ENCODE data around the gene TERT.
"Not testable (repeated sequence)": the region's sequence is repeated elsewhere in the genome, so short reads cannot be mapped to it uniquely, and the experiment has no call there.

Gene TERT

DNA sequence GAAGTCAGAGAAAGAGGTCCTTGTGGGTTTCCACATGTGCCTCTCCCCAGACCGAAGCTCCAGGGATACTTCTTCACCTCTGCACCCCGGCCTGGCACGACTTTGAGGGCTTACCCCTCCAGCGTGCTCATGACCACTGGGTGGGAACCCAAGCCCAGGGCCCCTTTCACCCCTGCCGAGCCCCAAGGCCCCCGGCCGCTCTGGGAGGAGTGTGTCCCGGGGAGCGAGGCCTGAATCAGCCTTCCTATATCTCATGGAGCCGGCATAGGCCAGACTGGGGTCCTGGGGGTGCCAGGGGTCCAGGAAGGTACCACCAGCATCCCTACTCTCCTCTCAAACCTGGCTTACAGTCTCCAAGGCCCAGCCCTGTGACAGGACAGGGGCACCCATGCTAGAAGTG lies 17.1 kb downstream of the TERT start:
- no peak for DNase-seq

DNA sequence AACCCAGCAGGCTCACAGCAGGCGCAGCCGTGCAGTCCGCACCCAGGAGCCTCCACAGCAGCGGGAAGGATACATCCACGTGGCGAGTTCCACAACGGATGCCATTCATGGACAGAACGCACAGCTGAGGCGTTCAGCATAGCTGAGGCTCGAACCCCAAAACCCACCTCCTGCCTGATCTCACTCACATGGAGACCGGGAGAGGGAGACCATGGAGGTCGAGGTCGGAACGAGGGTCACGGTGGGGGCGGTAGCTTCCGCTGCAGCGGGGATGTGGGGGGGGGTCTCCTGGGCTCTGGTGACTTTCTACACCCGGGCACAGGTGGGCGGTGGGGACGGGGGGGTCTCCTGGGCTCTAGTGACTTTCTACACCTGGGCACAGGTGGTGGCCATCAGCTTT lies 17.5 kb downstream of the TERT start:
- DNase-seq, result no peak

DNA sequence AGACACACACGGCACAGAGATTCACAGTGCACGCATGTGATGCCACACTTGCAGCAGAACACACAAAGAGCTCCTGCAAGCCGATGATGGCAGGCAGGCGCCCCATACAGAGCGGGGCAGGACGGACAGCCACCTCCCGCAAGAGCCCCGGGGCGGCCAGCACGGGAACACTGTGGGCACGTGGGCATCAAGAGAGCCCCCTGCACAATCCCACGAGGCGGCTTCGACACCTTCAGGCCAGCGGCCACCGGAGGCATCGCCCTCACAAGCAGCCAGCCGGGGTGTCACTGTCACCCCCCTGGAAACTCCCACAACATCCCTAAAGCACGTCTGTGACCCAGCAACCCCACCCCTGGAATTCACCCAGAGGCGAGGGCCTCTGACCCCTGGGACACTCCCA lies 17.9 kb downstream of the TERT start:
- DNase-seq, result no peak

DNA sequence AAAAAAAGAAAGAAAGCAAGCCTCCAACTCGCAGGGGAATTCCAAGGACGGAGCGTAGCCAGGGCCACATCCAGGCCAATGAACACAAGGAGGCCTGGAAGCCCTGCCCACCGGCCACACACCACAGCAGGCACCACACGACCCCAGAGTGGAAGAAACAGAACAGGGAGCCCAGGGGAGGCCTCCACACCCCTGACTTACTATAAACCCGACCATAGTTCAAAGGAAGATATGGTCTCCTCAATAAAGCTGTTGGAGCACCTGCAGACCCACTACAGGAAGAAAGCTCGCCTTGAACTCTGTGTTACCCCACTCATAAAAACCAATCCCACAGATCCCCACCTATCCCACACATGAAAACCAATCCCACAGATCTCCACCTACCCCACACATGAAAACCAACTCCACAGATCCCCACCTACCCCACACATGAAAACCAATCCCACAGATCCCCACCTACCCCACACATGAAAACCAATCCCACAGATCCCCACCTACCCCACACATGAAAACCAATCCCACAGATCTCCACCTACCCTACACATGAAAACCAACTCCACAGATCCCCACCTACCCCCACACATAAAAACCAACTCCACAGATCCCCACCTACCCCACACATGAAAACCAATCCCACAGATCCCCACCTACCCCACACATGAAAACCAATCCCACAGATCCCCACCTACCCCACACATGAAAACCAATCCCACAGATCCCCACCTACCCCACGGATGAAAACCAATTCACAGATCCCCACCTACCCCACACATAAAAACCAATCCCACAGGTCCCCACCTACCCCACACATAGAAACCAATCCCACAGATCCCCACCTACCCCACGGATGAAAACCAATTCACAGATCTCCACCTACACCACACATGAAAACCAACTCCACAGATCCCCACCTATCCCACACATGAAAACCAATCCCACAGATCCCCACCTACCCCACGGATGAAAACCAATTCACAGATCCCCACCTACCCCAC lies 19.2 kb downstream of the TERT start:
- DNase-seq, result not testable (repeated sequence)

DNA sequence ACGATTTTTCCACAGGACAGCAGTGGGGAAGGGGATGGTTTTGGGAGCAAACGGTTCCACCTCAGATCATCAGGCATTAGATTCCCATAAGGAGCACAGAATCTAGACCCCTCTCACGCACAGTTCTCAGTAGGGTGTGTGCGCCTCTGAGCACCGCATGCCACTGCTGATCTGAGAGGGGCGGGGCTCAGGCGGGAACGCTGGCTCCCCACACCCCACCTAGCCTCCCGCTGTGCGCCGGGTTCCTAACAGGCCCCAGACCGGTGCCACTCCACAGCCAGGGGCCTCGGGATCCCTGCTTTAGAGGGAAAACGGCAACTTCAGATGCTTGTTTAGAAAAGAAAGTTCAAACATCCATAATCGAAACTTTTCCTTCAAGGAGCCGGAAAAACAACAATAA lies 20.4 kb downstream of the TERT start:
- no peak for DNase-seq

DNA sequence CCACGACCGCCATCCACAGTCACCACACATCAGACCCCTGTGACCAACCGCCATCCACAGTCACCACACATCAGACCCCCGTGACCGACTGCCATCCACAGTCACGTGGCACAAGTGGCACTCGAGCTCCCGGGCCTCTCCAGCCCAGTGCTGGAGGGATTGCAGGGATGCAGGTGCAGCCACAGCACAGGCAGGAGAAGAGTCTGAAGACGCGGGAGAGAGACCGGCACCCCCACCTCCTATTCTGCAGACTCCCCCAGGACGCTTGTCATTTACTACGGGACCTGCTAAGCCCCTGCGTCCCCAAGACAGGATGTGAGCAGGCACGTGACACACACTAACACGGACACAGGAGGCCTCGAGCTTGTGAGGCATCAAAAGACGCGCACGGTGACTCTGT lies 21.1 kb downstream of the TERT start:
- no peak for DNase-seq

DNA sequence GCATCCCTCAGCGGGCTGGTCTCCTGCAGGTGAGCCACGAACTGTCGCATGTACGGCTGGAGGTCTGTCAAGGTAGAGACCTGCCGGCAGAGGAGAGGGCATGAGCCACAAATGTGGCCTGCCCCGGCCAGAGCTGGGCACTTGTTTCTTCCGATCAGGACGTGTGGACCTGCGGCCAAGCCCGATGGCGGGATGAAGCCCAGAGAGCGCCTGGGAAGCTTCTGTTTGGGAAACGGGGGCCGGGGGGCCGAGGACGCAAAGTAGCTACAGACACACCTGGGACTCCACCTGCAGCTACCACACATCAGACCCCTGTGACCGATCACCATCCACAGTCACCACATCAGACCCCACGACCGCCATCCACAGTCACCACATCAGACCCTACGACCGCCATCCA lies 22.7 kb downstream of the TERT start:
- no peak for DNase-seq

DNA sequence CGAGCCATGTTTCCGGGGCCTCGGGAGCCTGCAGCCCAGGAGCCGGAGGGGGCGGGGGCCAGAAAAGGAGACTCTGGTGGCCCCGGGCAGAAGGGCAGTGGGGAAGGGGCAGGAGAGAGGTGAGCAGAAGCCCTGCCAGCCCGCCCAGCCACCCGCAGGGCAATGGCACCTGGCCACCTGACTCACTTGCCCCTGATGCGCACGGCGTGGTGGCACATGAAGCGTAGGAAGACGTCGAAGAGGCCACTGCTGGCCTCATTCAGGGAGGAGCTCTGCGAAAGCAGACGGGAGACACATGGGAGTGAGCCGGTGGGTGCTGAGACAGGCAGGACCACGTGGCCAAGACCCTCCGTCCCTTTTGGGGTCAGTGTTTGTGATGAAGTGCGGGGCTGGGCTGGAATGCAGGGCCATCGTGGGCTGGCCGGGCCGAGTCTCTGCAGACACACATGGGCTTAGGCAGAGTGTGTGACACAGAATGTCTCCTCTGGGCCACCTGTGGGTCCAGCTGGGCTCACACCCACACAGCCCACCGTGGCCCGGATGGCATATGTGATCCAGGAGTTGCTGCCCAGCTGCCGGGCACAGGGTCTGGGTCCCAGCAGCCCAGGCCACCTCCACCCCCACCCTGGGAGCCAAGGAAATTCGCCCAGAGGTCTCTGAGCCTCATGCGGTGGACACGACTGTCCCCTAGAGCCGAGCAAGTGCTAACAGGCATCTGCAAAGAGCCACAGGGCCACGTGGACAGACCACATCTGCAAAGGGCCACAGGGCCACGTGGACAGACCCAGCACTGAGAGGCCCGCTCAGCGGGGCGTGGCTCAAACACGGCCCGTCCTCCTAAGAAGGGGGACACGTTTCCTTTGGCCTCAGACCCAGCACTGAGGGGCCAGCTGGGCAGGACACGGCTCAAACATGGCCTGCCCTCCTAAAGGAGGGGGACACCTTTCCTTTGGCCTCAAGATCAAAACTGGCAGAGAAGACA lies 23.6 kb downstream of the TERT start:
- DNase-seq, result no peak

DNA sequence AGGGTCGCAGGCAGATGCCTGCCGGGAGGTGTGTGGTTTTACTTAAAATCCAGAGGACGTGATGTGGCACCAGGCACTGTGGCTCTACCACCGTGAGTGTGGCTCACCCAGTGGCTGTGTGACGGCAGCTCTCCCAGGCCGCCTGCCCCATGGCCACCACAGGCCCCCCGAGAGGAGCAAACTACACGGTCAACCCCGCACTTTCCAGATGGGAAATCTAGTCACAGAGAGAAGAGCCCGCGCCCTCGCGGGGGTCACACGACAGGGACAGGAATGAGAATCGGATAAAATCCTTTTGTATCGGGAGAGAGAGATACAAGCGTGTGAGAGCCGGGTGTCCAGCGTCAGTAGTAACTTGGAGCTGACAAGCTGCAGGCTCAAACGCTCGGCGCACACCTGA lies 24.4 kb downstream of the TERT start:
- no peak for DNase-seq

DNA sequence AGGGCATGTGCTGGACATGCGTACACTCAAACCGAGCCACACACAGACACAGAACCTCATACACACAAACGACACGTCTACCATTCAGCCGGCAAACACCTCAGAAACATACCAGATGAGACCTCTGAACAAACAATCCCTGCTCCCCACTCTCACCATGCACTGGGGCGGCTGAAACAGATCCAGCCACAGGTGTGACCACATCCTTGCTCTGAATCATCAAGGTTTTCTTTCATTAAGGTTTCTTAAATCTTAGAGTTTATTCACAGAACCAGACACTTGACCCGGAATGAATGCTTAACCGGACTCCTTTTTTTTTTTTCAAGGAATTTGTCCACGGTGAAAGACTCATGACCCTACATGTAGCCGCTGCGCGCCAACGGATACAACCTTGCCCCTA lies 26.2 kb downstream of the TERT start:
- no peak for DNase-seq

DNA sequence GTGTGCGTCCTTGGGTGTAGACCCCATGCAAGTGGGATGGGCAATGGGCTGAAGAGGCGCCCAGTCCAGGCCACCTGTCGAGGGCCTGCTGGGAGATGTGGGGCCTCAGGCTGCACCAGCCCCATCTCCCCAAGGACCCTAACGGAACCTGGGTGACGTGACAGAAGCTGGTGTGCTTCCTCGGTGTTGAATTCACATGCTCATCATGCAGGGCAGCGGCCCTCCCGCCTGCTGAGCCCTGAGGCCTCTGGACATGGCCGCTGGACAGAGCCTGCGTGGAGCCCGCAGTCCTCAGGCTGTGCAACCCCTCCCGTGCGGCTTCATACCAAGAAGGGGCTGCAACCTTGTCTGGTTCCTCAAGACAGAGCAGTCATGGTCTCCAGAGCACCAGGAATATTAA lies 26.8 kb downstream of the TERT start:
- no peak for DNase-seq

DNA sequence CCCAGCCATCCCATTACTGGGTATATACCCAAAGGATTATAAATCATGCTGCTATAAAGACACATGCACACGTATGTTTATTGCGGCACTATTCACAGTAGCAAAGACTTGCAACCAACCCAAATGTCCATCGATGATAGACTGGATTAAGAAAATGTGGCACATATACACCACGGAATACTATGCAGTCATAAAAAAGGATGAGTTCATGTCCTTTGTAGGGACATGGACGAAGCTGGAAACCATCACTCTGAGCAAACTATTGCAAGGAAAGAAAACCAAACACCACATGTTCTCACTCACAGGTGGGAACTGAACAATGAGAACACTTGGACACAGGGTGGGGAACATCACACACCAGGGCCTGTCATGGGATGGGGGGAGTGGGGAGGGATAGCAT lies 27.4 kb downstream of the TERT start:
- DNase-seq, result not testable (repeated sequence)

DNA sequence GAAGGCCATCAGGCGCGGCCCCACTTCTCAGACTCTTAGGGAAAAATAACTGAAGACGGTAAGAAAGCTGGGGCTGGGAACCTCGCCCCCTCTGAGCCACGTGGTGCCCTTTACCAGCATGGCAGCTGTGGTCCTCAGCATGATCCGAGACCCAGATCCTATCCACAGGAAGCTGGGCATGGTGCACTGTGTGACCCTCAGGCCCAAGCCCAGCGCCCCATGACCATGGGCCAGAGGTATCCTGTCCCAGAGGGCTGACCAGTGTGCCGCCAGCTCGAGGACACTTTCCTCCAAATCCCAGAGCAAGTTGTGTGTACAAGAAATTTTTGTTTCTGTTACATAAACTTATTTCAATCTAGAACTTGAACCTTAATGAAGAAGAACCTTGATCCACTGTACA lies 28.1 kb downstream of the TERT start:
- DNase-seq, result no peak

DNA sequence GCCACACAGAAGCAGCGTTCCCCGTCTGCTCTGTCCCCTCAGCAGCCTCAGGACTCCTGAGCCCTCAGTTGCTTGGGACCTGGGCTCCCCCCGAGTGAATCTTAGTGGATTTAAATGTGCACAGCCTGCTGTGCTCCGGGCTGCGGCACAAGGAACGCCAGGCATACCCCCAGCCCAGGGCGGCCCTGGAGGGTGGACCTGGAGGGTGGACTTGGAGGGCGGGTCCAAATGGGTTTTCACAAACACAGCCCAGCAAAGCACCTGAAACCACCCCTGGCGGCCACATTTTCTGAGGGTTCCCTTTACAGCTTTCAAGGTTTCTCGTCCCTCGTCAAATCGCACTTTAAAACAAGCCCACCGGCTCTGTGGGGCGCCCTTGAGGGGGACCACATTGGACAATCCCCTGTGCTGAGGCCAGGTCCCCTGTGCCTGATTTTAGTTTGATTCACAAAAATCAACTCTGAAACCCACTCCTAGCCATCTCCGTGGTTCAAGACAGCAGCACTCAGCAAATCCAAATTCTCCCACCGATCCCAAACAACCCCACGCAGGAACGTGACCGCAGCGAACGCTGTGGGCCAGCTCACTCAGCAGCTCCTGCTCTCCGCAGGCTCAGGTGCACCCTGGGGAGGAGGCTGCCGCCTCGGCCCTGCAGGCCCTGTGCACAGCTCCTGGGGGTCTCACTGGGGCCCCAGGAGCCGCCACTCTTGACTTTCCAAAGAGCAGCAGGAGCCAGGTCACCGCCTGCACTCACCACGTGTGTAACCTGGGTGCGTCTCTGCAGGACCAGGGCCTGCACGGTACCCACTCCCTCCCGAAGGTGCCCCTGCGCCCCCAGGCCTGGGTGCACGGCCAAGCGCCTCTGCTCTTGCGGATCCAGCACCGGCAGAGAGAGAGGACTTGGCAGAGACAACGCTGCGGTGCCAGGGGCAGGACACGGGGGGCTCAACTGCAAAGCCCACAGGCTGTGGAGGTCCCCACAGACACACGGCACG lies 29.1 kb downstream of the TERT start:
- DNase-seq, result no peak

DNA sequence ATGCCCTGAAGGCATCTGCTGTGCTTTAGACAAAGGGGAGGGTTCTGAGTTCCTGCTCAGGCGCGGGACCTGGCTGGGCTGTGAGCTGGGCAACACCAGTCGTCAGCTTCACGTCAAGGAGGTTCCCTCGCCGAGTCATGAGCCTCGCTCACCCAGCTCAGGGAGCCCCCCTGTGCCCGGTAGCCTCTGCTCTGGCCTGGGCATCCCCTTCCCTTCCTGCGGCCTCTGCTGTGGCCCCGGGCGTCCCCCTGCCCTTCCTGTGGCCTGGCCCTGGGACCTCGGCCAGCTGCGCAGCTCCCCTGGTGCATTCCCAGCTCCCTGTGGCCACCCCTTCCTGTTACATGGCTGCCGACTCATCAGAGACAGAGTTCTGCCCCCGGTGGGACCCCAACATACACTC lies 29.8 kb downstream of the TERT start:
- DNase-seq, result no peak

DNA sequence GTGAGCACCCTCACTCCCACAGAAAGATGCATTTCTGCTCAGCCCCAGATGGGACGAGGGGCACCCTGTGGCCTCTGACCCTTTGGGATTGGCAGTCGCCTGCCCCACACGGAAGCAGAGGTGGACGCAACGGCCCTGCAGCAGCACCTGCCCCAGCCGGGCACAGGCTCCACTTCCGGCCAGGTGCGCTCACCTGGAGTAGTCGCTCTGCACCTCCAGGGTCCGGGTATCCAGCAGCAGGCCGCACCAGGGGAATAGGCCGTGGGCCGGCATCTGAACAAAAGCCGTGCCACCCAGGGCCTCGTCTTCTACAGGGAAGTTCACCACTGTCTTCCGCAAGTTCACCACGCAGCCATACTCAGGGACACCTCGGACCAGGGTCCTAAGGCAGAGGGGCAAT lies 30.7 kb downstream of the TERT start:
- no peak for DNase-seq

DNA sequence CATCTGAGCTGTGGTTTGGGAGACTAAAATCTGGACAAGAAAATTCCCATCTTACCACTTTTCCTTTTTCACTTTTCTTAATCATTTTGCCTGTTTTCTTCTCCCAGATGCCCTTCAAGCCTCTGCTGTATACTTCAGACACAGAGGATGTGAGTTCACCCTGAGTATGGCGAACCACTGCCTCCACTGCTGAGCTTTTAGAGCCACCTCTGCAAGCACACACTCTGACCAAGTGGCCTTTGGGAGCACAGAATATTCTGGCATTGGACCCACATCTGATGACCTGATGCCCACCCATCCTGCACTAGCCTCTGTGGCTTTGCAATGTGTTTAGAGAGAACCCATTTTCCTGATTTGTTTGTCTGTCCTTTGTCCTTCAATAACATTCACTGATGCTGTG lies 32.5 kb downstream of the TERT start:
- DNase-seq, result no peak

DNA sequence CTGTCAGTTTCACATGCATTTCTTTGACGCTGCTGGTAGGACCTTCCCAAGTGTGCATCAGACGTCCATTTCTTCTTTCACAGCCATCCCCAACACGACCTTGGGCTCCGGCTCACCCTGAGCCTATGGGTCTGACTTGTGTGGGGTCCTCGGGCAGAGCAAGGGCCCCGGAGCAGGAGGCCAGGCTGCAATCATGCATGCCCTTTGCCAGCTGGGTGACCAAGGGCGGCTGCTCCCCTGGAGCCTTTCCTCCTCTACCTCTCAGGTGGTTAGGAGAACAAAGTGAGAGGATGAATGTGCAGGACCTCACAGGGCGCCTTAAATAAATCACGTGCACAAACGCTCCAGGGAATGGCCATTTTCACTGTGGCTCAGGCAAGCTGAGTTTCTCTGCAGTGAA lies 33.2 kb downstream of the TERT start:
- no peak for DNase-seq

DNA sequence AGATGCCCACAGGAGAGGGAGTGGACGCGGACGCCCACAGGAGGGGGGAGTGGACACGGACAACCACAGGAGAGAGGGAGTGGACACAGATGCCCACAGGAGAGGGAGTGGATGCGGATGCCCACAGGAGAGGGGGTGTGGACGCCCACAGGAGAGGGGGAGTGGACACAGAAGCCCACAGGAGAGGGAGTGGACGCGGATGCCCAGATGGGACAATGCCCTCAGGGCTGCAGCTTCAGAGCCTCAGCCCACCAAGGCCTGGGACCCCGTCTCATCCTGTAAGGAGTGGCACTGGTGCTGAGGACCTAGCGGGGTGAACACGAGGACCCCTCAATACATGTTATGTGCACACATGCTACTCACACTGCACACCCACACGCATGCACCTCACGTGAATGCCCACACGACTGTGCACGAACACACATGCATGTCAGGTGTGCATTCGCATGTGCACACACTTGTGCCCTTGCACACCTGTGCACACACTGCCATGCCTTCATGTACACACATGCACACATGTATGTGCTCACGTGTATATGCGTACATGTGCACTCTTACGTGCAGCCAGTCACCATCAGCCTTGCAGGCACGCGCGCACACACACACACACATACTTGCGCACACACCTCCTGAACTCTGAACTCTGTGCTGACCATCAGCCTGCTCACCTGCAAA lies 34.9 kb downstream of the TERT start:
- no peak for DNase-seq

DNA sequence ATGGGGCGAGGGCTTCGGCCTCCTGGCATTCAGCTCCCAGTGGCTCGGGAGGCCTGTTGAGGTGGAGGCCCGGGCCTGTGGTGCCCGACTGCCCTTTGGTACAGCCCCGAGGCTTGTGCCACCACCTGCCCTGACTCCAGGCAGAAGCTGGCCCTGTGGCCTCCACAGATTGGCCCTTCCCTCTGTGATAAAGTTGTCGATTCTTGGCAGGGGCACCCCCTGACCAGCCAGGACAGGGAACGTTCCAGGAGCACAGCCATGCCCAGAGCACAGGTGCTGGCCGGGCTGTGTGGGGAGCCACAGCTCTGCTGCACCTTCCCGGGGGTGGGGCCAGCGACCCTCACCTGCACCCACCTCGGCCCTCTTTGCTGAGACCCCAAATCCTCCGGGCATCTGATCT lies 37.0 kb downstream of the TERT start:
- no peak for DNase-seq

DNA sequence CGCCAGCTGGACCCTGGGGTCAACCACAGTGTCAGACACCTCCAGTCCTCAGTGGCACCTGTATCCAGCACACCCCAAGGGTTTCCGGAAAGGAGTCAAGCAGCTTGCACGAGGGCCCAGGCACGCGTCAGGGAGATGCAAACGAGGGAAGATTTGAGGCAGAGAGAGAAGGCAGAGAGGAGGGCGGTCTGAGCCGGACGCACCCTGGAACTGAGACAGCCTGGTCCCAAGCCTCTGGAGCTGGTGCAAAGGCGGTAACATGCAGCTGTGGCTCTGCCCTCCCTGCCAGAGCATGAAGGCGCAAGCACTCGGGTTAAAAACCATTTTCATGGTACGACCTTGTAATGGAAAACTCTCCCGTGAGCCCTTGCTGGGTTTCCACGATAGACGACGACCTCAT lies 37.5 kb downstream of the TERT start:
- no peak for DNase-seq

DNA sequence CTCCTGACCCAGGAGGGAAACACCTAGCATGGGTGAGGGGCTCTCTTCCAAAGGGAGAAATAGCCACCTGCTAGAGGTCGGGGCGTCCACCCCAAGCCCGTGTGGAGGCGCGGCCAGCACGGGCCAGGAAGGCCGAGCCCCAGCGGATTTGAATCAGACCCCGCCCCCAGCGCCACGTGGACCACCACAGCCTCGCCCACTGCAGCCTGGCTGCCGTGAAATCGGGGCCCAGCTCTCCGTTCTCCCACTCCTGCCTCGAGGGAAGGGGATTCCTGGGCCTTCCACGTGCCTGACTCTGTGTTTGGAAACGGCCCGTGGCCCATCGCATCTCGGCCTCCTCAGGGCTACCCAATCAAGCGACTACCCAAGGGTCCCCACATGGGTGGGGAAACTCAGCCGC lies 38.1 kb downstream of the TERT start:
- DNase-seq, result no peak
